GM19193 (cell line): ENCODE data around the gene TMEM38B.

Experiments
- POLR2A ChIP-seq: IDR thresholded peaks from 4 replicates; pipeline ENCODE4 v1.6.1; 2011; ENCODE audit not compliant: insufficient read depth, insufficient read length; ENCODE audit errors: extremely low read depth

TMEM38B gene

GRCh38 chr9:105742088-105742487, 47.7 kb downstream of the TMEM38B start:
- TF ChIP-seq POLR2A, result no peak

- no peak for TF ChIP-seq POLR2A
Measured at GRCh38 chr9:105751761-105752160, 57.4 kb downstream of the TMEM38B start.

GRCh38 chr9:105757496-105758251, 63.3 kb downstream of the TMEM38B start:
- no peak for TF ChIP-seq POLR2A

GRCh38 chr9:105760053-105760452, 65.7 kb downstream of the TMEM38B start:
- TF ChIP-seq POLR2A, result no peak

- no peak for TF ChIP-seq POLR2A
Measured at GRCh38 chr9:105816202-105816744, 121.9 kb downstream of the TMEM38B start.

GRCh38 chr9:105816981-105817380, 122.6 kb downstream of the TMEM38B start:
- no peak for TF ChIP-seq POLR2A

GRCh38 chr9:105818903-105819302, 124.6 kb downstream of the TMEM38B start:
- TF ChIP-seq POLR2A, result no peak

GRCh38 chr9:105822814-105823213, 128.5 kb downstream of the TMEM38B start:
- TF ChIP-seq POLR2A, result no peak
